Fibroblast of the conjunctiva (primary cell): ENCODE results near the gene ZBTB25.

Experiments used
- DNase-seq: peaks from one replicate; pipeline ENCODE4 v3.0.0-alpha.2; 2010; ENCODE audit warnings: low read depth

Gene ZBTB25

DNA sequence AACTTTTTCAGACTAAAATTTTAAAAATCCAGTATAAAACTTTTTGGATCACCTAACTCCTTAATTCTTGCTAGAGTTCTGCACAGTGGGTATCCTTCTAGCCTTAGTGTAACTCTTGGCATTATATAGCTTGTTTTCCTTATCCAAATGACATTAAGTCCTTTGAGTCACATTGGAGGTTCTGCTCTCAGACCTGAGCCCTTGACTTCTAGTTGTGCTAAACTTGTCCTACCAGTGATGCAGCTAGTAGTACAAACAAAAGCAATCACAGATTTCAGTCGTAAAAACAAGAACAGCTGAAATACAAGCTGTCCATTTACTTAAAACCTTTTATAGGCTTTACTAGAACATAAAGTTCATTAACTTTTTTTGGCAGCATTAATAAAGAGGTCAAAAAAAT lies 11.4 kb upstream of the ZBTB25 start:
- DNase-seq, result no peak

GRCh38 chr14:64513271-64513670 lies 9.6 kb upstream of the ZBTB25 start:
- no peak for DNase-seq

- peak; percentile 49 for DNase-seq
Observed at GRCh38 chr14:64510825-64511671, 7.4 kb upstream of the ZBTB25 start.

DNA sequence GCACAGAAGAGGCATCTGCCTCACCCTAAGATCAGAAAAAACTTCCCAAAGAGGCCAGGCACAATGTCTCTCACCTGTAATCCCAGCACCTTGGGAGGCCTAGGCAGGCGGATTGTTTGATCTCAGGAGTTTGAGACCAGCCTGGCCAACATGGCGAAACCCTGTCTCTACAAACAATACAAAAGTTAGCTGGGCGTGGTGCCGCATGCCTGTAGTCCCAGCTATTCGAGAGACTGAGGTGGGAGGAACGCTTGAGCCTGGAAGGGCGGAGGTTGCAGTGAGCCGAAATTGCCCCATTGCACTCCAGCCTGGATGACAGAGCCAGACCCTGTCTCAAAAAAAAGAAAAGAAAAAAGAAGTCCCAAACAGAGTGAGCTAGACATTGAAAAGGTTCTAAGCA lies 5.4 kb upstream of the ZBTB25 start:
- DNase-seq, result no peak

GRCh38 chr14:64508215-64508776 lies 4.7 kb upstream of the ZBTB25 start:
- DNase-seq, result no peak

- DNase-seq, result no peak
Observed at GRCh38 chr14:64507376-64508156, 3.9 kb upstream of the ZBTB25 start.

DNA sequence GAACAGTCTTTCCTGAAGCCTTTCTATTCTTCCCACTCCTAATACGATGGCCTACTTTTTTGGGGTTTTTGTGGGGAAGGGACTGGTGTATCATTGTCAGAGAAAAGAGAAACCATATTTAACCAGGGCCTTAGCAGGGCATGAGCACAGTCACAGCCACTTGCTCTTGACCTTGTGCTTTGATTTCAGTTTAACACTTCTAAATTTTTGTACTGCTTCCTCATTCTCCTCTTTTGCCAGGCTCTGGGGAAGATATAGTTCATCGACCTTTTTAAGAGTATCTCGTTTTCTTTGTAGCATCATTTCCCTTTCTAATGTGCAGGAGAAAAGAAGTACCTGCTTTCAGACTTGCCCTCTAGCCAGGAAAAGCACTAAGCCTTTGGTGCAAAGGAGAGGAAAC lies 3.1 kb upstream of the ZBTB25 start:
- DNase-seq, result no peak

GRCh38 chr14:64504897-64505794 lies 1.5 kb upstream of the ZBTB25 start:
- peak; percentile 81 for DNase-seq

- DNase-seq, result peak; percentile 81
Observed at GRCh38 chr14:64504310-64504896, 765 bp upstream of the ZBTB25 start, which contains the start of gene ZBTB1. Gene ZBTB1, plus strand, starts transcription at chr14:64504770. Its CDS starts 16,735 bp downstream, at chr14:64521505.

DNA sequence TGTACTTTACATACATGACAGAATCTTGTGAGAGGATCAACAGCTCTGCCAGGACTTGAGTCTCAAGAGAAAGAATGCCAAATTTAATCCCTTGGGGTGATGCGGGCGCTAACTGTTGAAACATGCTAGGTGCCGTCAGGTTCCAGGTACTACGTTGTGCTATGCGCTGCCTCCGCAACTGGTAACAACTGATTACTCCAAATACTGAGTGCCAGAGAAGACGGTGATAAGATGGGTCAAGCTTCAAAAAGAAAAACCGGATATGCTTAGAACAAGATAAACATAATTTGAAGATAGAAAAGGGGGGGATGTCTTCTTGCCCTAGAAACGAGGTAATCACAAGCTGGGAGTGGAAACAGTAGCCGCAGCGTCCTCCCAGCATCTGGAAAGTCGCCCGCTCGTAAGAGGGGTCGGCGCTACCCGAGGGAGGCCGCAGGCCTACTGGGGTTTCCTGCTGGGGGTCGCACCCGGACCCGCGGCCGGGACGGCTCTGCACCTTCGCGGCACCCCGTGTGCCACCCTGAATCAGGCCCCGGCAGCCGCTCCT lies 678 bp downstream of the ZBTB25 start:
- DNase-seq, result no peak

DNA sequence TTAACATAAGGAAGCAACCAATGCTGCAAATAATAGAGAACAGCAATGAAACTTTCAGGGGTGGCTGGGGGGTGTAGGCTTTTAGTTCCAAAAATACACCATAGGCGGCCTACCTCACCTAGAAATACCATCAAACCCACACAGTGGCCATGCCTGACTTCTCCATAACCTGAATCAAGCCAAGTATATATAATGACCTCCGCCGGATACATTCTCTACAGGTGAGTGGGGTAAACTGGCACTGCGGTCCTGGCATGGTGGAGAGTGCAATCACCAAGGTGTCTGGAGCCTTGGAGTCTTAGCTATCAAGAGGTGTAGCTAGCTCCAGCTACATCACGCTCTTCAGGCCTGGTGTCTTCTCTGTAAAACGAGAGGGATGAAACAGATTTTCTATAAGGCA lies 1.2 kb downstream of the ZBTB25 start:
- DNase-seq, result no peak

DNA sequence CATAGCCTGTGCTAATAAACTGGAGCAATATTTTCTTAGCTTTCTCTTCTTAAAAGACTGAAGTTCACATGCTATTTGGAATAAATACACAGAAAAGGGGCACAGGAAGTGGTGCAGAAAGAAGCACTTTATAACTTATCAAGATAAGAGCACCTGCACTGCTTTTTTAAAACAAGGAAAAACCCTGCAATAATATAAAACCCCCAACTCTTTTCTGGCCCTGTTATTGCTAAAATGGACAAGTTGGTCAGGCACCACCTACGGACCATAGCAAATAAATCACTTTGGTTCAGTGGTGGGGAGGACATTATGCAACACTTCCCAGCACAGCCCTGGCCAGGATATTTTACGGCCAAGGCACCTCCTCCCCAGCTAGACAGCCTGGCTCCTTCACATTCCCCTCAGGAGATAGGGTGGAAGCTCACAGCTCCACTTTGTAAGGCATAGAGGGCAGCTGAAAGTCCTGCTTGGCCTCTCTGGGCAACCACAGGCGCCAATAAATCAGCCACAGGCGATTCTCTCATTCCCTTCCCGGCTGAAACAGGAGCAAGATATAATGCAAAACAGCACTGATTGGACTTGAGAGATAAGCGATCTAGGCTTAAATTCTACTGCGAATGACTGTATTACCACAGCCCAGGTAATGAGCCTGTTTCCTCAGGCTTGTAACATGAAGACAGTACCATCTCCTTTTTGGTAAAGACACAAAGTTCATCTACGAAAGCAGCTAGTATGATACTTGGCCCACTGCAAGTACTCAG lies 2.0 kb downstream of the ZBTB25 start:
- peak; percentile 42 for DNase-seq

DNA sequence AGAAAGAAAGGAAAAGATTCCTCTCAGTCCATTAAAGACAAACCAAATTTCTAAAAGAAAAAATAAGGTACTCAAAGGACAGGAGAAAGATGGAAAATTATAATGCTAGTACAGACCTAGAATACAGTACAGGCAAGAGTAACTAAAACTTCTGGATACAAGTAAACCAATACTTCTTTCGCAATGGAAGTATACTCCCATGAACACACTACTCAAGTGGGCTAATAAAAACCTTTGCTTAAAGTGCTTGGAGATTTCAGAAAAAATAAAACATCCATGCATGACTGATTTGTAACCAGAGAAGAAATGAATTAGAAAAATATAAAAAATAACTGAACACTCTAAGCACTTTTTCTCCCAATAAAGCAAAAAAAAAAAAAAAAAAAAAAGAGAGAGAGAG lies 3.5 kb downstream of the ZBTB25 start:
- no peak for DNase-seq

- no peak for DNase-seq
Observed at GRCh38 chr14:64496764-64497163, 6.9 kb downstream of the ZBTB25 start.

DNA sequence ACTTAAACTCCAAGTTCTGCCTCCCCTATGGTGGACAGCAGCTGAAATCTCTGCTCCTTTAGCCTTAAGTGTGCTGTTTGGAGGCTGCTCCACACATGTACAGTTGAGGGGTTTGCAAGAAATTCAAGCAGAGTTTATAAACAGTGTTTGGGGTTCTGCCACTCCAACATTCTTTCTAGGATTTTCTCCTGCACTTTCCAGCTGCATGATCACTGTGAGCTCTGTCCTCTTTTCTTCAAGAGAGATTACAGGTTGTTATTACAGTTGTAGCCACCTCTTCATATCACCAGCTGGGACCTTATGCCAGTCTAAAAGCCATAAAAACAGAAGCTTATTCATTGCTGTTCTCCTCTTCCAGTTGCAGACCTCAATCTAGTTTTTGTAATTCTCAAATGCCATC lies 8.4 kb downstream of the ZBTB25 start:
- no peak for DNase-seq

- no peak for DNase-seq
Observed at GRCh38 chr14:64493455-64493854, 10.2 kb downstream of the ZBTB25 start.

GRCh38 chr14:64491637-64492036 lies 12.0 kb downstream of the ZBTB25 start:
- no peak for DNase-seq

GRCh38 chr14:64488590-64489099 lies 15.0 kb downstream of the ZBTB25 start:
- no peak for DNase-seq

GRCh38 chr14:64478634-64479250 lies 24.9 kb downstream of the ZBTB25 start:
- DNase-seq, result no peak

- no peak for DNase-seq
Observed at GRCh38 chr14:64476438-64476837, 27.2 kb downstream of the ZBTB25 start.
